WERI-Rb-1 (cell line): ENCODE data around the gene NDST1.

ENCODE experiments used
- DNase-seq: peaks from one replicate; pipeline ENCODE4 v3.0.0-alpha.2; 2020
- H3K27ac ChIP-seq: fragments of 250-450 bp; sonication (Bioruptor Pico); 2 replicates; pipeline ENCODE4 v1.5.1; 2020; ENCODE audit warnings: mild to moderate bottlenecking, moderate library complexity
- H3K27me3 ChIP-seq: fragments of 250-450 bp; sonication (Bioruptor Pico); 2 replicates; pipeline ENCODE4 v1.5.1; 2021; ENCODE audit warnings: mild to moderate bottlenecking, low read depth, moderate library complexity; ENCODE audit not compliant: insufficient read depth, severe bottlenecking
- H3K36me3 ChIP-seq: fragments of 250-450 bp; sonication (Bioruptor Pico); 2 replicates; pipeline ENCODE4 v1.5.1; 2020; ENCODE audit warnings: mild to moderate bottlenecking, moderate library complexity
- H3K4me3 ChIP-seq: 2 replicates; pipeline ENCODE4 v1.5.1; 2011; ENCODE audit warnings: low read depth, mild to moderate bottlenecking, control low read depth, low read length
- H3K9me3 ChIP-seq: fragments of 250-450 bp; sonication (Bioruptor Pico); 2 replicates; pipeline ENCODE4 v1.5.1; 2021; ENCODE audit warnings: mild to moderate bottlenecking, moderate library complexity; ENCODE audit not compliant: severe bottlenecking
- TF ChIP-seq, protein P1 (sequence below): IDR thresholded peaks from 2 replicates; pipeline ENCODE4 v1.5.1; 2011; ENCODE audit warnings: low read depth, mild to moderate bottlenecking, control low read depth, inconsistent platforms, low read length

Gene NDST1

DNA sequence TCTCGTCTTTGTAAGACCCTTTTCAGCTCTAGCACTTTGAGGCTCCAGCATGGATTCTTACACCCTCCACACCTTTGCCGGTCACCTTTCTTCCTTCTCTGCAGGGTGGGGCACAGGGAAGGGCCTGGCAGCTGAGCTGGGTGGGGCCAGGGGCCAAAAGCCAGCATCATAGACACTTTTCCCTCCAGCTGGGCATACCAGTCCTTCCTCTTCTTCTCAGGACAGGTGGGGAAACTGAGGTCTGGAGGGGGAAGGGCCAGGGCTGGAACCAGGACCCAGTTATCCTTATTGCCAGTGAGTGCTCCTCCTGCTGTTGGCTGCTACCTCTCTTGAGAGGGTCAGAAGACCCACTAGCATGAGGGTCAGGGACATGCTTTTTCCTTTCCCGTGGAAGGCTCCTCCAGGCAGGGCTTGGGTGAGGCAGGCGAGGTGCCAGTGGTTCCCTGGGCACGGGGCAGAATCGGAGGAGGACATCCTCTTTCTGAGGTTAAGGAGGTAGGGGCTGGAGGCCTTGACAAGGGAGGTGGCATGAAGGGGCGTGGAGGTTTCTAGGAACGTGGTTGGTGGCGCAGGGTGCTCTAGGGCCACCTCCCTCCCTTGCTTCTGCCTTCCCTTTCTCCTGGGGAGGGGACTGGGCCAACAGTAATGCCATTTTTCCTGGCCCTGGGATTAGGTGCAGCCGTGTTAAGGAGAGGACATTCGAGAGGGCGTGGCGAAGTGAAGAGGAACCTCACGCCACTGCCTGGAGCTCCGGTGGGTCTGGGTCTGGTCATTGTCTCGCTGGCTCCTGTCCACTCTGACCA, at the start of gene NDST1:
TSS of gene NDST1 (plus strand) at position 658 of the 803 bp plus-strand sequence. CDS start 13,124 bp downstream, outside the sequence.
- Histone ChIP-seq H3K27ac (peak within 1 kb of the TSS; percentile 93), H3K9me3 (no peaks in the 10 kb centered on the region), H3K4me3 (no peak within 1 kb of the TSS), H3K27me3 (no peaks in the 10 kb centered on the region), H3K36me3 (no peaks in the 10 kb centered on the region; the same call in none of the 2 replicates)
- peak; percentile 37 for DNase-seq
- TF ChIP-seq, protein P1, sequence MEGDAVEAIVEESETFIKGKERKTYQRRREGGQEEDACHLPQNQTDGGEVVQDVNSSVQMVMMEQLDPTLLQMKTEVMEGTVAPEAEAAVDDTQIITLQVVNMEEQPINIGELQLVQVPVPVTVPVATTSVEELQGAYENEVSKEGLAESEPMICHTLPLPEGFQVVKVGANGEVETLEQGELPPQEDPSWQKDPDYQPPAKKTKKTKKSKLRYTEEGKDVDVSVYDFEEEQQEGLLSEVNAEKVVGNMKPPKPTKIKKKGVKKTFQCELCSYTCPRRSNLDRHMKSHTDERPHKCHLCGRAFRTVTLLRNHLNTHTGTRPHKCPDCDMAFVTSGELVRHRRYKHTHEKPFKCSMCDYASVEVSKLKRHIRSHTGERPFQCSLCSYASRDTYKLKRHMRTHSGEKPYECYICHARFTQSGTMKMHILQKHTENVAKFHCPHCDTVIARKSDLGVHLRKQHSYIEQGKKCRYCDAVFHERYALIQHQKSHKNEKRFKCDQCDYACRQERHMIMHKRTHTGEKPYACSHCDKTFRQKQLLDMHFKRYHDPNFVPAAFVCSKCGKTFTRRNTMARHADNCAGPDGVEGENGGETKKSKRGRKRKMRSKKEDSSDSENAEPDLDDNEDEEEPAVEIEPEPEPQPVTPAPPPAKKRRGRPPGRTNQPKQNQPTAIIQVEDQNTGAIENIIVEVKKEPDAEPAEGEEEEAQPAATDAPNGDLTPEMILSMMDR = no peak

DNA sequence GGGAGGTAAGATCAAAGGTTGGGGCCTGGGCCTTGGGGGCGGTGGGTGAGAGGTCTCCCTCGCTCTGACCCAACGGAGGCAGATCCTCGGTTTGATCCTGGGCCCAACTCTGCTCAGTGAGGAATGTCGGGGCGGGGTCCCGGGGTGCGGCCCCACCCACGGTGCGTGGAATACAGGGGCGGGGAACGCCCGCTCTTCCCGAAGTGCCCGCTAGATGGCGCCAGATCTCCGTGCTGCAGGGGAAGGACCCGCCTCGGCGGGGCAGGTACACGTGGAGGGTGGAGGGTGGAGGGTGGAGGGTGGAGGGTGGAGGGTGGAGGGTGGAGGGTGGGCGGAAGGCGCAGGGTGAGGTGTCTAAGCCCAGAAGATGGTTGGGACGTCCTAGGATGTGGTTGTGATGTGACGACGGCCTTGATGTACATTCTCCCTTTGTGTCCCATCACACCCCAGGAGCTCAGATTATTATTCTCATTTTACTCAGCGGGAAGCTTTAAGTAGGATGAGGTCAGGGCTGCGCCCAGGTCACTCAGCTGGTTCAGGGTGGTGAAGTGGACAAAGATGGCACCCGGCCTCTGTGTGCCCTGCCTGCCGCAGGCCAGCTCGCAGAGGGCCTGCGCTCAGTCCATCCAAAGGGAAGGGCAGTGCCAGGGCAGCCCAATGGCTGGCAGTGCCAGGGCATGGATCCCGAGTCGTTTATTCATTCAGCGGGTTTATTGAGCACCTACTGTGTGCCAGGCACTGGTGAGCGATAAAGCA, 49.0 kb upstream of the NDST1 start:
- no peak overlapping the region for H3K4me3 ChIP-seq
- H3K27ac ChIP-seq = peak overlapping the region; percentile 92
- peak; percentile 87 for DNase-seq
- TF ChIP-seq, protein P1 = peak; percentile 83
- H3K36me3 ChIP-seq = no peaks in the 10 kb centered on the region
- H3K27me3 ChIP-seq = no peaks in the 10 kb centered on the region
- H3K9me3 ChIP-seq = no peaks in the 10 kb centered on the region

DNA sequence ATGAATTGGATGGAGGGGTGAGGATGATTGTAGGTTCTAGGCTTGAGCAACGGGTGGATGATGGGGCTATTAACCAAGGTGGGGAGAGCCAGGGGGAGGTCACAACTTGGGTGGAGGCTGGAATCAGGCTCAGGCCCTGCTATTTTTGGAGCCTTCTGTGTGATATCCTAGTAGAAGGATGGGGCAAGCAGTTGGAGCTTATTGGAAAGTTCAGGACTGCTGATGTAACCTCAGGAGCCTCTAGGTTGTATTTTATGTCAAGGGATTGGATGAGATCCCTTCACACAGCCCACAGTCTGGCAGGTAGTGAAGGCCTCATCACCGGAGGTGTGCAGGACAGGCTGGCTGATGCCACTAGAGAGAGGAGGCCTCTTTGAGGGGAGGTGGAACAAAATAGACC, 47.1 kb upstream of the NDST1 start:
- peak overlapping the region; percentile 92 for H3K27ac ChIP-seq
- DNase-seq = no peak
- H3K27me3 ChIP-seq = no peaks in the 10 kb centered on the region
- no peaks in the 10 kb centered on the region for H3K36me3 ChIP-seq
- TF ChIP-seq, protein P1 = no peak
- no peaks in the 10 kb centered on the region for H3K9me3 ChIP-seq
- no peak overlapping the region for H3K4me3 ChIP-seq

DNA sequence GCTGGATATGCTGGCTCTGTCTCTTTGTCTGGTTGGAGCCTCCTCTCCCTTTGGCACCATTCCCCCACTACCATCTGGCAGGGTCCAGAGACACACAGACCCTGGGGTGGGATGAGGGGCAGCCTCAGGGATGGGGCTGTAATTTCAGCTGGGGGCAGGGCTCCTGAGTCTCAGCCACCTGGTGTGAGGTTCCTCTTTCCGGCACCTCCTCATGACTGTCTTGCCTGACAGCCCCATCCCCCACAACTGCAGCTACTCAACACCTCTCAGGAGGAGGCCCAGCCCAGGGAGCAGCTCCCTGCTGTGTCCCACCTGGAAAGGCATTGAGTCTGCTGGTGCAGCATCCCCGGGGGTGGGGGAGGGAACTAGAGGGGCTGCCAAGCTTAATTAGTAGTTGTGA, 46.7 kb upstream of the NDST1 start:
- Histone ChIP-seq H3K4me3 (no peak overlapping the region), H3K27ac (peak overlapping the region; percentile 92), H3K27me3 (no peaks in the 10 kb centered on the region), H3K36me3 (no peaks in the 10 kb centered on the region), H3K9me3 (no peaks in the 10 kb centered on the region)
- TF ChIP-seq, protein P1 = no peak
- peak; percentile 93 for DNase-seq

DNA sequence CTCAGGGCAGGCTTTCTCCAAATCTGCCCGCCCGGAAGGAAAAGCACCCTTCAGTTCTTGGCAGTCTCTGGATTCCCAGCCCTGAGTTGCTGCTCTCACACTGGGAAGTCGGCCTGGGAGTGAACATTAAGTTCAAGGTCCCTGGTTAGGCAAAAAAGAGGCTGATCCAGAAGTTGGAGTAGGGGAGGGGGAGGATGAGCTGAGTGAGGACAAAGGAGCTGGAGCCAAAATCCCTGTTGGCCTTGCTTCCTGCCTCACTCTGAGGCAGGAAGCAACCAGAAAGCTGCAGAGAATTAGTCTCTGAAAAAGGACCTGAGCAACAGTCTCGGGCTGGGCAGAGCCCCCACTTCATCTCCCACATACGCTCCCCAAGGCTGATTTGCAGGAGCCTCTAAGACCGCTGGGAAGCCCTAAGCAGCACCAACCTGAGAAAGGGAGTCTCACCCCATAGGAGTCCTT, 43.3 kb upstream of the NDST1 start:
- Histone ChIP-seq H3K27ac (no peak overlapping the region; the same call in 1 of the 2 replicates), H3K27me3 (no peaks in the 10 kb centered on the region), H3K4me3 (no peak overlapping the region), H3K36me3 (no peaks in the 10 kb centered on the region), H3K9me3 (no peaks in the 10 kb centered on the region)
- no peak for DNase-seq
- TF ChIP-seq, protein P1 = no peak
